T-helper 2 cell treated with Interferon-gamma antibody and Interleukin-4, amounts not matched to agents 5 μg/mL and 100 μg/mL, for 36 hours (primary cell): ENCODE measurements around the gene GRK2.

Experiments
- DNase-seq: peaks from one replicate; pipeline ENCODE4 v3.0.0; 2021; ENCODE audit warnings: low spot score
- H3K27ac Mint-ChIP-seq: one replicate; pipeline ENCODE4 v1.8.0; 2021; ENCODE audit warnings: mild to moderate bottlenecking, mixed read lengths
- H3K27me3 Mint-ChIP-seq: one replicate; pipeline ENCODE4 v1.8.0; 2021; ENCODE audit warnings: low read depth, mixed read lengths
- H3K36me3 Mint-ChIP-seq: one replicate; pipeline ENCODE4 v1.8.0; 2021; ENCODE audit warnings: low read depth, mixed read lengths
- H3K4me1 Mint-ChIP-seq: one replicate; pipeline ENCODE4 v1.8.0; 2021; ENCODE audit warnings: low read depth, mixed read lengths
- H3K4me3 Mint-ChIP-seq: one replicate; pipeline ENCODE4 v1.8.0; 2022; ENCODE audit warnings: mild to moderate bottlenecking, moderate library complexity, mixed read lengths
- H3K9me3 Mint-ChIP-seq: one replicate; pipeline ENCODE4 v1.8.0; 2021; ENCODE audit warnings: mixed read lengths

The GRK2 gene

GRCh38 chr11:67279589-67280340, 13.5 kb downstream of the GRK2 start:
- H3K27me3 Mint-ChIP-seq = no peaks in the 10 kb centered on the region
- peaks cover 43% of the 10 kb centered on the region for H3K4me1 Mint-ChIP-seq
- peak overlapping the region; percentile 81 for H3K4me3 Mint-ChIP-seq
- no peaks in the 10 kb centered on the region for H3K9me3 Mint-ChIP-seq
- H3K36me3 Mint-ChIP-seq = peaks cover 69% of the 10 kb centered on the region
- H3K27ac Mint-ChIP-seq = peak overlapping the region; percentile 89
- DNase-seq = no peak

- H3K4me1 Mint-ChIP-seq = peaks cover 39% of the 10 kb centered on the region
Measured at GRCh38 chr11:67280341-67280787, 14.1 kb downstream of the GRK2 start.

GRCh38 chr11:67280788-67281551, 14.7 kb downstream of the GRK2 start:
- H3K9me3 Mint-ChIP-seq = no peaks in the 10 kb centered on the region
- H3K27ac Mint-ChIP-seq = no peak overlapping the region
- peaks cover 34% of the 10 kb centered on the region for H3K4me1 Mint-ChIP-seq
- H3K36me3 Mint-ChIP-seq = peaks cover 65% of the 10 kb centered on the region
- no peaks in the 10 kb centered on the region for H3K27me3 Mint-ChIP-seq
- no peak overlapping the region for H3K4me3 Mint-ChIP-seq
- no peak for DNase-seq

More at GRCh38 chr11:67280341-67280787, 14.1 kb downstream of the GRK2 start:
- Mint-ChIP-seq H3K4me3 (peak overlapping the region; percentile 2), H3K27me3 (no peaks in the 10 kb centered on the region), H3K27ac (peak overlapping the region; percentile 76), H3K36me3 (peaks cover 71% of the 10 kb centered on the region), H3K9me3 (no peaks in the 10 kb centered on the region)
- no peak for DNase-seq

- no peak for DNase-seq
- Mint-ChIP-seq H3K9me3 (no peaks in the 10 kb centered on the region), H3K4me3 (no peak overlapping the region), H3K27ac (peak overlapping the region; percentile 65), H3K36me3 (peaks cover 65% of the 10 kb centered on the region), H3K4me1 (peaks cover 31% of the 10 kb centered on the region), H3K27me3 (no peaks in the 10 kb centered on the region)
Measured at GRCh38 chr11:67281552-67282150, 15.4 kb downstream of the GRK2 start.

- no peaks in the 10 kb centered on the region for H3K9me3 Mint-ChIP-seq
- DNase-seq = no peak
- H3K27ac Mint-ChIP-seq = peak overlapping the region; percentile 65
- peaks cover 35% of the 10 kb centered on the region for H3K4me1 Mint-ChIP-seq
- H3K4me3 Mint-ChIP-seq = no peak overlapping the region
- H3K27me3 Mint-ChIP-seq = no peaks in the 10 kb centered on the region
- H3K36me3 Mint-ChIP-seq = peaks cover 67% of the 10 kb centered on the region
Measured at GRCh38 chr11:67282155-67282875, 16.0 kb downstream of the GRK2 start.

GRCh38 chr11:67282876-67283371, 16.7 kb downstream of the GRK2 start:
- Mint-ChIP-seq H3K4me1 (peaks cover 36% of the 10 kb centered on the region), H3K9me3 (no peaks in the 10 kb centered on the region), H3K4me3 (no peak overlapping the region), H3K27me3 (no peaks in the 10 kb centered on the region), H3K27ac (no peak overlapping the region), H3K36me3 (peaks cover 67% of the 10 kb centered on the region)
- no peak for DNase-seq

- Mint-ChIP-seq H3K27ac (peak overlapping the region; percentile 65), H3K4me3 (no peak overlapping the region), H3K9me3 (no peaks in the 10 kb centered on the region), H3K36me3 (peaks cover 68% of the 10 kb centered on the region), H3K27me3 (no peaks in the 10 kb centered on the region), H3K4me1 (peaks cover 36% of the 10 kb centered on the region)
- no peak for DNase-seq
Measured at GRCh38 chr11:67283481-67283963, 17.2 kb downstream of the GRK2 start.

- H3K36me3 Mint-ChIP-seq = peaks cover 59% of the 10 kb centered on the region
- H3K4me3 Mint-ChIP-seq = no peak overlapping the region
- no peaks in the 10 kb centered on the region for H3K9me3 Mint-ChIP-seq
Measured at GRCh38 chr11:67284811-67285540, 18.7 kb downstream of the GRK2 start.

GRCh38 chr11:67285541-67286498, 19.5 kb downstream of the GRK2 start:
- Mint-ChIP-seq H3K4me1 (peaks cover 33% of the 10 kb centered on the region), H3K27me3 (no peaks in the 10 kb centered on the region), H3K27ac (peak overlapping the region; percentile 98), H3K9me3 (no peaks in the 10 kb centered on the region), H3K4me3 (peak overlapping the region; percentile 80), H3K36me3 (peaks cover 57% of the 10 kb centered on the region)
- no peak for DNase-seq

More at GRCh38 chr11:67284811-67285540, 18.7 kb downstream of the GRK2 start:
- H3K27me3 Mint-ChIP-seq = no peaks in the 10 kb centered on the region
- peaks cover 32% of the 10 kb centered on the region for H3K4me1 Mint-ChIP-seq
- H3K27ac Mint-ChIP-seq = peak overlapping the region; percentile 45
- no peak for DNase-seq

GRCh38 chr11:67286621-67287333, 20.5 kb downstream of the GRK2 start:
- DNase-seq = no peak
- H3K36me3 Mint-ChIP-seq = peaks cover 63% of the 10 kb centered on the region
- H3K9me3 Mint-ChIP-seq = no peaks in the 10 kb centered on the region
- H3K27me3 Mint-ChIP-seq = no peaks in the 10 kb centered on the region
- peak overlapping the region; percentile 98 for H3K27ac Mint-ChIP-seq
- peak overlapping the region; percentile 80 for H3K4me3 Mint-ChIP-seq
- H3K4me1 Mint-ChIP-seq = peaks cover 33% of the 10 kb centered on the region

- no peak for DNase-seq
Measured at GRCh38 chr11:67287355-67288197, 21.3 kb downstream of the GRK2 start.

More at GRCh38 chr11:67287355-67288197, 21.3 kb downstream of the GRK2 start:
- Mint-ChIP-seq H3K27ac (peak overlapping the region; percentile 98), H3K27me3 (no peaks in the 10 kb centered on the region), H3K4me1 (peaks cover 36% of the 10 kb centered on the region), H3K4me3 (peak overlapping the region; percentile 80), H3K36me3 (peaks cover 63% of the 10 kb centered on the region), H3K9me3 (no peaks in the 10 kb centered on the region)
